HG03378 (cell line): ENCODE results near the gene OR56A5.
A peak's percentile ranks its signal among the peaks of the same experiment; 100 is the strongest.

Experiments used
- ATAC-seq: cut with Tn5 transposase; IDR thresholded peaks from one replicate; pipeline ENCODE4 v1.9.1; 2021; ENCODE audit warnings: mild to moderate bottlenecking, moderate library complexity; ENCODE audit not compliant: unreplicated experiment

OR56A5 gene

GRCh38 chr11:5933116-5933515 lies 35.2 kb downstream of the OR56A5 start:
- ATAC-seq = no peak

- no peak for ATAC-seq
Measured at GRCh38 chr11:5932671-5933070, 35.6 kb downstream of the OR56A5 start.

- no peak for ATAC-seq
Measured at GRCh38 chr11:5931061-5931460, 37.2 kb downstream of the OR56A5 start.

GRCh38 chr11:5930614-5931013 lies 37.7 kb downstream of the OR56A5 start:
- no peak for ATAC-seq

- ATAC-seq = no peak
Measured at GRCh38 chr11:5929571-5930368, 38.5 kb downstream of the OR56A5 start.

GRCh38 chr11:5928811-5929210 lies 39.5 kb downstream of the OR56A5 start:
- no peak for ATAC-seq

GRCh38 chr11:5928271-5928670 lies 40.0 kb downstream of the OR56A5 start:
- no peak for ATAC-seq

- ATAC-seq = peak; percentile 27
Measured at GRCh38 chr11:5923794-5924193, 44.5 kb downstream of the OR56A5 start.

- peak; percentile 33 for ATAC-seq
Measured at GRCh38 chr11:5923427-5923776, 44.9 kb downstream of the OR56A5 start.

GRCh38 chr11:5922749-5923426 lies 45.4 kb downstream of the OR56A5 start:
- ATAC-seq = peak; percentile 93
